ENCODE results near the gene IL21.

Gene IL21

DNA sequence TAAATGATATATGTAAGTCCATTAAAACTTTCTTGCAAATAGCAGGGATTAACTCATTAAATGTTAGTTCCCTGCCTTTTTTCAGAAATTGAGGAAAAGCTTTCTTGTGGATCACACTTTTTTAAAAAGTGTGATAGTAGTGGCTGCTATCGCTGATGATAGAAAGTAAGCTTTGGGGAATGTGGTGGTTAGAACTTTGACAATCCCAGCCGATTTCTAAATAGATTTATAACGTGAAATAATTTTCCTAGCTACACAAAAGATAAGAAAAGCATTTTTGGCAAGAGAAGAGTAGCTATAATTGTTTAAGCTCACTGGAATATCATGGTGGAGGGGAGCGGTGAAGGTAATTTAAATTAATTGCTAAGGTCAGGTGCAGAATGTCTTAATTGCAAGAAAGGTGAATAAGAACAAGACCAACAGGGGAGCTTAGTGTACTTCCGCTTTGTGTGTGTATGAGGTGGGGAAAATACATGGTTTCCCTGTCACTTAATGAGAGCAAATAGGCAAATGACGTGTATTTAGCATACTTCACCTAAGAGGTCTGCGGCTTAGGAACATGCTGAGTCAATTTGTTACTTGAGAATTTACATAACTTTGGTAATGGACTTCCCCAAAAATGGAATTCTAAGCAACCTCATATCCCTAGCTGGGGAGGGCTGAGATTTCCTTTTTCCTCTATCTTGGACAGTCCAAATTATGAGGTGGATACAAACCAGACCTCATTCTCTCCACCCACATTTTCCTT is 11.7 kb upstream of the IL21 start:
- peak; percentile 82 for FAIRE-seq
- TF ChIP-seq POLR2AphosphoS5 (IDR thresholded peaks at IDR 0.05; ENCODE audit: low read depth, low read length) (no peak), TAF1 (IDR thresholded peaks at IDR 0.05; ENCODE audit: borderline replicate concordance, low read depth, low read length) (no peak), POLR2A (IDR thresholded peaks at IDR 0.05; ENCODE audit: low read depth, low read length) (no peak)
- DNase-seq (ENCODE audit: insufficient read length), result no peak

DNA sequence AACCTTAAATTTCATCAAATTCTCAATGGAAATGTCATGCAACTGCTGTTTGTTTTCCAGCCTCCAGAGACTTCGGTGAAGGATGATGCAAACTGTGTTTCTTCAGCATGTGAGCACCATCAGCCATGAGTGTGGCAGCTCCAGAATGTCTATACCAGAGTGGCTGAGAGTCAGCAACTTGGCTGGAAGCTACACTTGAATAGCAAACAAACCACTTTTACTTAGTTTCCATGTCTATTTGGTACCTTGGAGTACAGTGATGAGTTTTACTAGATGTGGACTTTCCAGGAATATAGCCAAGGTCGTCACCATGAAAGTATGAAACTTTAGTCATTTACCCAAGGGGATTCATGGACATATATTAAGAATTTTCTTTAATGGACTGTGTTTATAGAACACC is 4.3 kb upstream of the IL21 start:
- no peak for DNase-seq (ENCODE audit: insufficient read length)
- no peak for FAIRE-seq
- no peak for TF ChIP-seq POLR2AphosphoS5 (IDR thresholded peaks at IDR 0.05; ENCODE audit: low read depth, low read length)
- no peak for TF ChIP-seq TAF1 (IDR thresholded peaks at IDR 0.05; ENCODE audit: borderline replicate concordance, low read depth, low read length)
- TF ChIP-seq POLR2A (IDR thresholded peaks at IDR 0.05; ENCODE audit: low read depth, low read length), result no peak

DNA sequence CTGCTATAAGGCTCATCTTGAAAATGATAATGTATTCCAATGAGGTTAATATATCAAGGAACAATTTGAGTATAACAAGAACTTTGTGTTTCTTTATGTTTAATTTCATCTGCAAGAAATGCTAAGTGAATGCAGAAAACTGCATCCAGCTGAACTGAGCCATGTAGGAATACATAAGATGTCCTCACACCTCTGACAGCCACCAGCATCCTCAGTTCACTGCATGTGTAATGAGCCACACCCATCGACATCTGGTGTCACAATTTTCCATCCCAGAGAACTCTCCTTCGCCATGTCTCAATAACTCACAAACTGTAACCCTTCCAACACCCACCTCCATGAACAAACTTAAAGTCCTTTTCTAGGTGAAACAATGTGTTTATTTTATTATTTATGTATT is 3.3 kb upstream of the IL21 start:
- FAIRE-seq, result no peak
- no peak for DNase-seq (ENCODE audit: insufficient read length)
- TF ChIP-seq POLR2A (IDR thresholded peaks at IDR 0.05; ENCODE audit: low read depth, low read length), result no peak
- no peak for TF ChIP-seq TAF1 (IDR thresholded peaks at IDR 0.05; ENCODE audit: borderline replicate concordance, low read depth, low read length)
- no peak for TF ChIP-seq POLR2AphosphoS5 (IDR thresholded peaks at IDR 0.05; ENCODE audit: low read depth, low read length)

GRCh38 chr4:122623637-122624166 is 2.8 kb upstream of the IL21 start:
- TF ChIP-seq TAF1 (IDR thresholded peaks at IDR 0.05; ENCODE audit: borderline replicate concordance, low read depth, low read length) (no peak), POLR2AphosphoS5 (IDR thresholded peaks at IDR 0.05; ENCODE audit: low read depth, low read length) (no peak), POLR2A (IDR thresholded peaks at IDR 0.05; ENCODE audit: low read depth, low read length) (no peak)
- no peak for FAIRE-seq
- no peak for DNase-seq (ENCODE audit: insufficient read length)

- no peak for TF ChIP-seq TAF1 (IDR thresholded peaks at IDR 0.05; ENCODE audit: borderline replicate concordance, low read depth, low read length)
- no peak for TF ChIP-seq POLR2AphosphoS5 (IDR thresholded peaks at IDR 0.05; ENCODE audit: low read depth, low read length)
- TF ChIP-seq POLR2A (IDR thresholded peaks at IDR 0.05; ENCODE audit: low read depth, low read length), result no peak
- DNase-seq (ENCODE audit: insufficient read length), result no peak
- no peak for FAIRE-seq
Measured at GRCh38 chr4:122622400-122622799, 1.5 kb upstream of the IL21 start.

DNA sequence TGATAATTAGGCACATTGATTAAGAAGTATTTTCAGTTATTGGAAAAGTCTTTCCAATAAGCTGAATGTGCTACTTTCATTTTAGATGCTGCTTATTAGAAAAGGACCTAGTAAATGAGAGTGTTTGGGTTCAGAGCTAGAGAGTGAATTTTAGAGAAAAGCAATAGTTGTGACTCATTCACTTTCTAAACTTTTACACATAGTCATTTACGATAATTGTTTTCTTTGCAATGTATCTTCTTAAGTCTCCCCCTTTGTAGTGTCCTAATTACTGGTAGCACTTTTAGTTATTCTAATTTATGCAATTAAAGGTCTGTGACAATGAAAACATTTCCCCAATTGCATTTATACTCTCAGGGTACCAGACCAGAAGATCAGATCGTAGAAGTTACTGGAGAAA is 1.3 kb downstream of the IL21 start:
- FAIRE-seq, result no peak

GRCh38 chr4:122617597-122618593 is 3.0 kb downstream of the IL21 start:
- FAIRE-seq (no peak), DNase-seq (ENCODE audit: insufficient read length) (no peak)
- TF ChIP-seq TAF1 (IDR thresholded peaks at IDR 0.05; ENCODE audit: borderline replicate concordance, low read depth, low read length) (no peak), POLR2AphosphoS5 (IDR thresholded peaks at IDR 0.05; ENCODE audit: low read depth, low read length) (no peak), POLR2A (IDR thresholded peaks at IDR 0.05; ENCODE audit: low read depth, low read length) (no peak)

More for the DNA sequence above, 1.3 kb downstream of the IL21 start:
- DNase-seq (ENCODE audit: insufficient read length), result no peak
- TF ChIP-seq TAF1 (IDR thresholded peaks at IDR 0.05; ENCODE audit: borderline replicate concordance, low read depth, low read length) (no peak), POLR2AphosphoS5 (IDR thresholded peaks at IDR 0.05; ENCODE audit: low read depth, low read length) (no peak), POLR2A (IDR thresholded peaks at IDR 0.05; ENCODE audit: low read depth, low read length) (no peak)

DNA sequence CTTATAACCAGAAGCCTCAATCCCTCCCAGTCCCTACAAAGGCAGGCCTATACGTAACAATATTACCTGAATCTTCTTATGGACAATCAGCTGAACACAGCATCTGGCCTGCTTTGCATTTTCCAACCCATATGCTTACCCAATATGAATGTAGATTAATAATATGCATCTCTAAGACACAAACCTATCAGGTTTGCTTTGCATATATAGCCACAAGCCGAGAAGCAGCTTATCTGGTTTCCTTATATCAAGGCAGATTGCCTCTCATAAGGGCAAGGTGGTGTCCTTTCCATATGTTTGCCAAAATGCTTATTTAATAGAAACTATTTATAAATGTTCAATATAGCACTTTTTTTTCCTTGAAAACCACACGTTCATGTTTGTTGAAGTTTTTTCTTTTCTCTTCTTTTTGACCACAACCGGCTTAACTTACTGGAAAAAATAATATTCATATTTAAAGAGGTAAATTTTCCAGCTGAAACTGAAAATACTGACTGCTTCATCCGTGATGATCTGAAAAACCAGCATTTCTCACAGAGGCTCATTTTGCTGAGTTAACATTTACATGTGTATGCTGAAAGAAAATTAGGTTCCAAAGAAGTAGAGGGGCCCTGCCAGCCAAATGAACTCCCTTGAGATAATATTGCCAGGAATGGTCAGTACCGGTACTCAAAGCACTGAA is 3.8 kb downstream of the IL21 start:
- no peak for DNase-seq (ENCODE audit: insufficient read length)
- FAIRE-seq, result no peak
- TF ChIP-seq POLR2AphosphoS5 (IDR thresholded peaks at IDR 0.05; ENCODE audit: low read depth, low read length) (no peak), POLR2A (IDR thresholded peaks at IDR 0.05; ENCODE audit: low read depth, low read length) (no peak), TAF1 (IDR thresholded peaks at IDR 0.05; ENCODE audit: borderline replicate concordance, low read depth, low read length) (no peak)

DNA sequence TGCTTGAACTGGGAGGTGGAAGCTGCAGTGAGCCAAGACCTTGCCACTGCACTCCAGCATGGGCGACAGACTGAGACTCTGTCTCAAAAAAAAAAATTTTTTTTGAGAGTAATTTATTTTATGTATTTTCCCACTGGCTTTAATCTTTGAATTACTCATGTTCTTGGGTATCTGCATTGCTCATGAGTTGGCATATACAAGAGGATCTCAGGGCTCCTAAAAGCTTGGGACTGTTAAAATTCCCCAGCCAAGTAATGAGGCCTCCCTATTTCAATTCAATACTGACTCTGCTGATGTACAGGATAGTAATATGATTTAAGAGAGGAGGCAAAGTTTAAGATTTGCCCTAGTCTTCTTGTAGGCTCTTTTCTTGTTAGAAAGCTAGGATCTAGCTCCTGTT is 6.2 kb downstream of the IL21 start:
- FAIRE-seq (no peak), DNase-seq (ENCODE audit: insufficient read length) (no peak)
- no peak for TF ChIP-seq POLR2A (IDR thresholded peaks at IDR 0.05; ENCODE audit: low read depth, low read length)
- TF ChIP-seq TAF1 (IDR thresholded peaks at IDR 0.05; ENCODE audit: borderline replicate concordance, low read depth, low read length), result no peak
- TF ChIP-seq POLR2AphosphoS5 (IDR thresholded peaks at IDR 0.05; ENCODE audit: low read depth, low read length), result no peak

GRCh38 chr4:122612540-122612939 is 8.3 kb downstream of the IL21 start:
- no peak for FAIRE-seq
- no peak for DNase-seq (ENCODE audit: insufficient read length)
- TF ChIP-seq POLR2A (IDR thresholded peaks at IDR 0.05; ENCODE audit: low read depth, low read length), result no peak

All from GM12892 (cell line).